ENCODE results near the gene MYLK.
"Not testable (repeated sequence)": the region's sequence is repeated elsewhere in the genome, so short reads cannot be mapped to it uniquely, and the experiment has no call there.

MYLK gene

GRCh38 chr3:123919353-123919752 lies 35.2 kb upstream of the MYLK start:
- H3K4me3 ChIP-seq (ENCODE audit: low read depth, low read length) = no peak overlapping the region
- no peak for TF ChIP-seq CTCF (IDR thresholded peaks at IDR 0.05; ENCODE audit: control insufficient read depth, extremely low read depth, insufficient read depth)
- no peak for DNase-seq (ENCODE audit: low read depth)

GRCh38 chr3:123914829-123915228 lies 30.7 kb upstream of the MYLK start:
- peak; percentile 26; the same call in 1 of the 2 replicates for TF ChIP-seq CTCF (IDR thresholded peaks at IDR 0.05; ENCODE audit: control insufficient read depth, extremely low read depth, insufficient read depth)
- H3K4me3 ChIP-seq (ENCODE audit: low read depth, low read length) = no peak overlapping the region
- no peak for DNase-seq (ENCODE audit: low read depth)

GRCh38 chr3:123909785-123910184 lies 25.7 kb upstream of the MYLK start:
- no peak for TF ChIP-seq CTCF (IDR thresholded peaks at IDR 0.05; ENCODE audit: control insufficient read depth, extremely low read depth, insufficient read depth)
- H3K4me3 ChIP-seq (ENCODE audit: low read depth, low read length) = no peak overlapping the region
- DNase-seq (ENCODE audit: low read depth) = no peak

- DNase-seq (ENCODE audit: low read depth) = no peak
- TF ChIP-seq CTCF (IDR thresholded peaks at IDR 0.05; ENCODE audit: control insufficient read depth, extremely low read depth, insufficient read depth) = no peak
- no peak overlapping the region for H3K4me3 ChIP-seq (ENCODE audit: low read depth, low read length)
These were observed 23.6 kb upstream of the MYLK start for GRCh38 chr3:123907720-123908119.

GRCh38 chr3:123899300-123899865 lies 15.3 kb upstream of the MYLK start:
- peak; percentile 4 for DNase-seq (ENCODE audit: low read depth)
- no peak overlapping the region for H3K4me3 ChIP-seq (ENCODE audit: low read depth, low read length)
- no peak for TF ChIP-seq CTCF (IDR thresholded peaks at IDR 0.05; ENCODE audit: control insufficient read depth, extremely low read depth, insufficient read depth)

- TF ChIP-seq CTCF (IDR thresholded peaks at IDR 0.05; ENCODE audit: control insufficient read depth, extremely low read depth, insufficient read depth) = no peak
- no peak for DNase-seq (ENCODE audit: low read depth)
- H3K4me3 ChIP-seq (ENCODE audit: low read depth, low read length) = no peak overlapping the region
These were observed 8.9 kb upstream of the MYLK start for GRCh38 chr3:123893012-123893411.

- H3K4me3 ChIP-seq (ENCODE audit: low read depth, low read length) = no peak overlapping the region
- no peak for TF ChIP-seq CTCF (IDR thresholded peaks at IDR 0.05; ENCODE audit: control insufficient read depth, extremely low read depth, insufficient read depth)
- no peak for DNase-seq (ENCODE audit: low read depth)
These were observed 8.1 kb upstream of the MYLK start for GRCh38 chr3:123892195-123892594.

GRCh38 chr3:123890991-123891390 lies 6.9 kb upstream of the MYLK start:
- H3K4me3 ChIP-seq (ENCODE audit: low read depth, low read length); DNase-seq (ENCODE audit: low read depth): not testable (repeated sequence)

GRCh38 chr3:123890162-123890561 lies 6.0 kb upstream of the MYLK start:
- H3K4me3 ChIP-seq (ENCODE audit: low read depth, low read length); DNase-seq (ENCODE audit: low read depth): not testable (repeated sequence)
